Measurements from ENCODE around the gene GLUL.

GLUL gene

DNA sequence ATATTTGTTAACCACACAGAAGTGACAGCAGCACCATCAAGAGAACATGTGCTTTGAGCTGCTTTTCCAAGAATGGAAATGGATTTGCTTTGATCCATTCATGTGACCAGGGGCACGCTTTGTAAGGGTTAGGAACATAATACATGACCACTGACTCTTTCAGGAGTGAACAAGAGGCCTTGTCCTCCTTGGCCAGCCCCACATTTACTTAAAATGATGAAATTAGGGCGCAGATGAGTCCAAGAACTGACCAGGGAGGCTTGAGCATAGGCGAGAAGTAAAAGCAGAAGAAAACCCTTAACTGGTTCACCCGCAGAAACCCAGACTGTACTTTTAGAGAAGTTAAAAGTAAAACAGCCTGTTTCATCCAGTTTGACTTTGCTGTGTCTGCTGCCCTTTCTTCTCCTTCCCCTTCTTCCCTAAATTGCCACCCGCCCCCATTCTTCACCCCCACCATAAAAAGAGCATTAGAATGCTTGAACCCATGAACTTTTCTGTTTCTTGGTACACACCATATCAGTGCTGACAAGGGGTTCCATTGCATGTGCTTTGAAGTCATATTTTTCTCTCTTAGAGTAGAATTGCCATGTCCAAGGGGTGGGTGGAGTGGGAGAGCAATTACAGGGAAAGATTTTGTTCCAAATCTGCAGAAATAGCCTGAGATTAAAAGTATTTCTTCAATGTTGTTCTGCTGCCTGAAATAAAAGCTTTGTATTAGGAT is 2.6 kb upstream of the GLUL start:
- no peaks in the 10 kb centered on the region for H3F3A ChIP-seq (ENCODE audit: insufficient read depth)
- TF ChIP-seq EZH2phosphoT487 (conservative IDR thresholded peaks at IDR 0.05; ENCODE audit: low read length) (no peak), CTCF (IDR thresholded peaks at IDR 0.05; ENCODE audit: insufficient read depth, low read length, poor library complexity, severe bottlenecking) (no peak)
- H3K9me2 ChIP-seq (replicated peaks; ENCODE audit: insufficient read depth, low read length): no peaks in the 10 kb centered on the region
- H3K9me3 ChIP-seq (ENCODE audit: insufficient read depth, low read length): no peaks in the 10 kb centered on the region
- H3K9ac ChIP-seq (ENCODE audit: low read length): no peak overlapping the region
- H3K27me3 ChIP-seq (ENCODE audit: low read length): no peaks in the 10 kb centered on the region
- no peak overlapping the region for H2AFZ ChIP-seq (ENCODE audit: low read depth, low read length, severe bottlenecking)
- no peak overlapping the region for H3K4me2 ChIP-seq (ENCODE audit: low read depth, low read length, poor library complexity, severe bottlenecking)
- no peak overlapping the region for H3K27ac ChIP-seq (ENCODE audit: low read depth, low read length)
- H4K20me1 ChIP-seq (ENCODE audit: low read depth, low read length): no peaks in the 10 kb centered on the region
- no peaks in the 10 kb centered on the region for H3K79me2 ChIP-seq (ENCODE audit: insufficient read depth, low read length)
- no peaks in the 10 kb centered on the region for H3K36me3 ChIP-seq (ENCODE audit: low read length)
- H3K4me3 ChIP-seq (ENCODE audit: insufficient read depth, low read length, poor library complexity, severe bottlenecking): no peak overlapping the region

- Histone ChIP-seq H3K36me3 (ENCODE audit: low read length) (no peaks in the 10 kb centered on the region), H3K27ac (ENCODE audit: low read depth, low read length) (no peak overlapping the region), H3K4me2 (ENCODE audit: low read depth, low read length, poor library complexity, severe bottlenecking) (no peak overlapping the region), H3K9me2 (replicated peaks; ENCODE audit: insufficient read depth, low read length) (no peaks in the 10 kb centered on the region), H3K4me3 (ENCODE audit: insufficient read depth, low read length, poor library complexity, severe bottlenecking) (no peak overlapping the region), H3K9me3 (ENCODE audit: insufficient read depth, low read length) (no peaks in the 10 kb centered on the region), H3K27me3 (ENCODE audit: low read length) (no peaks in the 10 kb centered on the region), H3F3A (ENCODE audit: insufficient read depth) (no peaks in the 10 kb centered on the region), H3K9ac (ENCODE audit: low read length) (no peak overlapping the region), H2AFZ (ENCODE audit: low read depth, low read length, severe bottlenecking) (no peak overlapping the region), H4K20me1 (ENCODE audit: low read depth, low read length) (no peaks in the 10 kb centered on the region), H3K79me2 (ENCODE audit: insufficient read depth, low read length) (no peaks in the 10 kb centered on the region)
- TF ChIP-seq CTCF (IDR thresholded peaks at IDR 0.05; ENCODE audit: insufficient read depth, low read length, poor library complexity, severe bottlenecking) (no peak), EZH2phosphoT487 (conservative IDR thresholded peaks at IDR 0.05; ENCODE audit: low read length) (no peak)
Observed at GRCh38 chr1:182392050-182393028, 749 bp upstream of the GLUL start.

GRCh38 chr1:182391028-182391361 is 595 bp downstream of the GLUL start:
- Histone ChIP-seq H3K27me3 (ENCODE audit: low read length) (no peaks in the 10 kb centered on the region), H4K20me1 (ENCODE audit: low read depth, low read length) (no peaks in the 10 kb centered on the region), H3K9ac (ENCODE audit: low read length) (no peak overlapping the region), H3K27ac (ENCODE audit: low read depth, low read length) (no peak overlapping the region), H2AFZ (ENCODE audit: low read depth, low read length, severe bottlenecking) (no peak overlapping the region), H3K9me3 (ENCODE audit: insufficient read depth, low read length) (no peaks in the 10 kb centered on the region), H3F3A (ENCODE audit: insufficient read depth) (no peaks in the 10 kb centered on the region), H3K4me3 (ENCODE audit: insufficient read depth, low read length, poor library complexity, severe bottlenecking) (no peak overlapping the region), H3K36me3 (ENCODE audit: low read length) (no peaks in the 10 kb centered on the region), H3K79me2 (ENCODE audit: insufficient read depth, low read length) (no peaks in the 10 kb centered on the region), H3K9me2 (replicated peaks; ENCODE audit: insufficient read depth, low read length) (no peaks in the 10 kb centered on the region), H3K4me2 (ENCODE audit: low read depth, low read length, poor library complexity, severe bottlenecking) (no peak overlapping the region)
- TF ChIP-seq EZH2phosphoT487 (conservative IDR thresholded peaks at IDR 0.05; ENCODE audit: low read length) (no peak), CTCF (IDR thresholded peaks at IDR 0.05; ENCODE audit: insufficient read depth, low read length, poor library complexity, severe bottlenecking) (no peak)
